ENCODE measurements around the gene FOXL3.
A peak's percentile ranks its signal among the peaks of the same experiment; 100 is the strongest.
"Not testable (repeated sequence)": the region's sequence is repeated elsewhere in the genome, so short reads cannot be mapped to it uniquely, and the experiment has no call there.

Gene FOXL3

DNA sequence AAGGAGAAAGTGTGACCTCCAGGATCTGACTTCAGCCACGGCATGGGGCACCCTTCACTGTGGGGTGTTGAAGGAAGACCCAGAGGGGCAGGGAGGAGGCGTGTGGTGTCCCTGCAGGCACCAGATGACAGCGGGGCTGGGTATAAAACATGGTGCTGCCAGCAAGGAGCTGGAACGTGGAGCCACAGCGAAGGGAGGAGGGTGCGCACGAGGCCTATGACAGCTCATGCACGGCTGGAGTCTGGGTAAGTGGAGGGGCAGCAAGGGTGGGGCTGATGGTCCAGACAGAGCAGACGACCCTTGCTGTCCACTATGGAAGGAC is 27.8 kb upstream of the FOXL3 start (continued):
- TF ChIP-seq, protein P1, sequence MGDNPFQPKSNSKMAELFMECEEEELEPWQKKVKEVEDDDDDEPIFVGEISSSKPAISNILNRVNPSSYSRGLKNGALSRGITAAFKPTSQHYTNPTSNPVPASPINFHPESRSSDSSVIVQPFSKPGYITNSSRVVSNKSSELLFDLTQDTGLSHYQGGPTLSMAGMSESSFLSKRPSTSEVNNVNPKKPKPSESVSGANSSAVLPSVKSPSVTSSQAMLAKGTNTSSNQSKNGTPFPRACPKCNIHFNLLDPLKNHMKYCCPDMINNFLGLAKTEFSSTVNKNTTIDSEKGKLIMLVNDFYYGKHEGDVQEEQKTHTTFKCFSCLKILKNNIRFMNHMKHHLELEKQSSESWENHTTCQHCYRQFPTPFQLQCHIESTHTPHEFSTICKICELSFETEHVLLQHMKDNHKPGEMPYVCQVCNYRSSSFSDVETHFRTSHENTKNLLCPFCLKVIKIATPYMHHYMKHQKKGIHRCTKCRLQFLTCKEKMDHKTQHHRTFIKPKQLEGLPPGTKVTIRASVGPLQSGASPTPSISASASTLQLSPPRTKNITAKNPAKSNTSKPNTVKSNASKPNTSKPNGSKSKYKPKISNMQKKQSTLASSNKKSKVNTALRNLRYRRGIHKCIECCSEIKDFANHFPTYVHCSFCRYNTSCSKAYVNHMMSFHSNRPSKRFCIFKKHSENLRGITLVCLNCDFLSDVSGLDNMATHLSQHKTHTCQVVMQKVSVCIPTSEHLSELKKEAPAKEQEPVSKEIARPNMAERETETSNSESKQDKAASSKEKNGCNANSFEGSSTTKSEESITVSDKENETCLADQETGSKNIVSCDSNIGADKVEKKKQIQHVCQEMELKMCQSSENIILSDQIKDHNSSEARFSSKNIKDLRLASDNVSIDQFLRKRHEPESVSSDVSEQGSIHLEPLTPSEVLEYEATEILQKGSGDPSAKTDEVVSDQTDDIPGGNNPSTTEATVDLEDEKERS (tag by site-specific recombination; IDR thresholded peaks at IDR 0.05), result no peak
- TF ChIP-seq ZNF394 (tag by site-specific recombination; IDR thresholded peaks at IDR 0.05; ENCODE audit: borderline replicate concordance) (no peak), ZNF211 (tag by site-specific recombination; IDR thresholded peaks at IDR 0.05; ENCODE audit: low read depth) (no peak)

DNA sequence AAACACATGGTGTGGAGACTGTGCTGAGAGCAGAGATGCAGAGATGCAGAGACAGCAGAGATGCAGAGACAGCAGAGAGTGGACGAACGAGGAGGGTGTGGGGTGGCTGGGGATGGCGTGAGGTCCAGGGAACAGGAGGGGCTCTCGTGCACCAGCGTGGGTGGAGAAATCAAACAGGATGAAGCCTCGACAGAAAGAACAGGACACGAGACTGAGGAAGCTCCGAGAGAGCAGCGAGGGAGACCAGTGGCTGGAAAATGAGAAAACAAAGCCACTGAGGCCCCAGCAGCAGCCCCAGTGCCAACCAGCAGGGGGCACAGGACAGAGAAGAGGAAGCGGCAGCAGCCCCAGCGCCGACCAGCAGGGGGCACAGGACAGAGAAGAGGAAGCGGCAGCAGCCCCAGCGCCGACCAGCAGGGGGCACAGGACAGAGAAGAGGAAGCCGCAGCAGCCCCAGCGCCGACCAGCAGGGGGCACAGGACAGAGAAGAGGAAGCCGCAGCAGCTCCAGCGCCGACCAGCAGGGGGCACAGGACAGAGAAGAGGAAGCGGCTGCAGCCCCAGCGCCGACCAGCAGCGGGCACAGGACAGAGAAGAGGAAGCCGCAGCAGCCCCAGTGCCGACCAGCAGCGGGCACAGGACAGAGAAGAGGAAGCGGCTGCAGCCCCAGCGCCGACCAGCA is 27.2 kb upstream of the FOXL3 start:
- H3K4me3 ChIP-seq (ENCODE audit: low read depth, low read length); POLR2A ChIA-PET; H3K4me1 ChIP-seq (ENCODE audit: control insufficient read depth, insufficient read depth, low read length); H3K9me3 ChIP-seq (ENCODE audit: control insufficient read depth, insufficient read depth, low read depth, low read length); H3K27ac ChIP-seq (ENCODE audit: extremely low read depth, low read depth, low read length): not testable (repeated sequence)
- peaks cover 3 to 20% of the 10 kb centered on the region in 2 experiments; a peak in 2 of 3 replicates for H3K36me3 ChIP-seq (ENCODE audit: control insufficient read depth in 2 of 2, insufficient read depth in 1 of 2, low read length in 2 of 2)
- CTCF ChIA-PET, result interaction anchor here (0.7 kb wide), 1 partner anchor 113 kb away, joined by 4 read pairs; no protein-coding TSS in a partner anchor

DNA sequence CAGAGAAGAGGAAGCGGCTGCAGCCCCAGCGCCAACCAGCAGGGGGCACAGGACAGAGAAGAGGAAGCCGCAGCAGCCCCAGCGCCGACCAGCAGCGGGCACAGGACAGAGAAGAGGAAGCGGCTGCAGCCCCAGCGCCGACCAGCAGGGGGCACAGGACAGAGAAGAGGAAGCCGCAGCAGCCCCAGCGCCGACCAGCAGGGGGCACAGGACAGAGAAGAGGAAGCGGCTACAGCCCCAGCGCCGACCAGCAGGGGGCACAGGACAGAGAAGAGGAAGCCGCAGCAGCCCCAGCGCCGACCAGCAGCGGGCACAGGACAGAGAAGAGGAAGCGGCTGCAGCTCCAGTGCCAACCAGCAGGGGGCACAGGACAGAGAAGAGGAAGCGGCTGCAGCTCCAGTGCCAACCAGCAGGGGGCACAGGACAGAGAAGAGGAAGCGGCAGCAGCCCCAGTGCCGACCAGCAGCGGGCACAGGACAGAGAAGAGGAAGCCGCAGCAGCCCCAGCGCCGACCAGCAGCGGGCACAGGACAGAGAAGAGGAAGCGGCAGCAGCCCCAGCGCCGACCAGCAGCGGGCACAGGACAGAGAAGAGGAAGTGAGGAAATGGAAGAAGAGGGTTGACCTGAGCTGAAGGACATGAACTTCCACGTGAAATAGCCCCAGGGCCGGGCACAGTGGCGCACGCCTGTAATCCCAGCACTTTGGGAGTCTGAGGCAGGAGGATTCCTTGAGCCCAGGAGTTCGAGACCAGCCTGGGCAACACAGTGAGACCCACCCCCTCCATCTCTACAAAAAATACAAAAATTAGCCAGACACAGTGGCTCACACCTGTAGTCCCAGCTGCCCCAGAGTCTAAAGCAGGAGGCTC is 26.3 kb upstream of the FOXL3 start:
- TF ChIP-seq ZNF121 (tag by site-specific recombination; IDR thresholded peaks at IDR 0.05), result peak; percentile 59; the same call in 1 of the 2 replicates
- H3K4me3 ChIP-seq (ENCODE audit: low read depth, low read length); POLR2A ChIA-PET; H3K27ac ChIP-seq (ENCODE audit: extremely low read depth, low read depth, low read length); H3K9me3 ChIP-seq (ENCODE audit: control insufficient read depth, insufficient read depth, low read depth, low read length); H3K4me1 ChIP-seq (ENCODE audit: control insufficient read depth, insufficient read depth, low read length): not testable (repeated sequence)
- H3K36me3 ChIP-seq (ENCODE audit: control insufficient read depth in 2 of 2, insufficient read depth in 1 of 2, low read length in 2 of 2), result peaks cover 3 to 13% of the 10 kb centered on the region in 2 experiments; a peak in 2 of 3 replicates
- CTCF ChIA-PET, result interaction anchor here (0.5 to 2.0 kb wide), 6 partner anchors 11 to 575 kb away, joined by 3 to 12 read pairs (median 6); no protein-coding TSS in a partner anchor

DNA sequence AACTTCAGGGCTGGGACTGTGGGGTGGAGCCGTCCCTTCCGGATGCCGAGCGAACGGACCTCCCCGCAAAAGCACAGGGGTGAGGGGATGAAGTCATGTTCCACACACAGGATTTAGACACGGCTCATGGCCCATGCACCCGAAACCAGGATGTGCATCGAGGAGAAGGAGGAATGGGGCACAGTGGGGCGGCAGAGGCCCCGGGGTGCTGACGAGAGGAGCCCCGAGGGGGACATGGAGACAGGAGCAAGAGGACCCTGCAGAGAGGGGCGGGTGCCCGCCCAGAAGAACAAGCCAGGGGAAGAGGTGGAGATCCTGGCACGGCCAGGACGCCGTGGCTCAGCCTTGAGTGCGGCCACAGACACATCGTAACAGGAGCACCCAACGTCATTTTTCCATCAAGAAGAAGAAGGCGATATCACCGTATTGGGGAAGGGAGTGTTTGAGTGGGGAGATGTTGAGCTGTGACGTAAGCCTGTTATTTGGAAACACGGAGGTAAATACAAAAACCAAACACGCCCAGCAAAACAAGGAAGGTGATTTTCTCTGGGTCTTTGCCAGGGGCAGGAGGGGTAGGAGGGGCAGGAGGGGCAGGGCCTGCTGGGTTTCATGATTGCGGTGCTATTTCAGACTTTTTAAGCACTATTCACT is 25.3 kb upstream of the FOXL3 start:
- H3K4me1 ChIP-seq (ENCODE audit: control insufficient read depth, insufficient read depth, low read length), result no peaks in the 10 kb centered on the region
- no peak overlapping the region for H3K4me3 ChIP-seq (ENCODE audit: low read depth, low read length)
- no peak overlapping the region for H3K27ac ChIP-seq (ENCODE audit: extremely low read depth, low read depth, low read length)
- no peaks in the 10 kb centered on the region for H3K9me3 ChIP-seq (ENCODE audit: control insufficient read depth, insufficient read depth, low read depth, low read length)
- TF ChIP-seq, protein P2, sequence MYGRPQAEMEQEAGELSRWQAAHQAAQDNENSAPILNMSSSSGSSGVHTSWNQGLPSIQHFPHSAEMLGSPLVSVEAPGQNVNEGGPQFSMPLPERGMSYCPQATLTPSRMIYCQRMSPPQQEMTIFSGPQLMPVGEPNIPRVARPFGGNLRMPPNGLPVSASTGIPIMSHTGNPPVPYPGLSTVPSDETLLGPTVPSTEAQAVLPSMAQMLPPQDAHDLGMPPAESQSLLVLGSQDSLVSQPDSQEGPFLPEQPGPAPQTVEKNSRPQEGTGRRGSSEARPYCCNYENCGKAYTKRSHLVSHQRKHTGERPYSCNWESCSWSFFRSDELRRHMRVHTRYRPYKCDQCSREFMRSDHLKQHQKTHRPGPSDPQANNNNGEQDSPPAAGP (tag by site-specific recombination; IDR thresholded peaks at IDR 0.05), result 0 out of 2 replicates have a peak, but pooled peaks have one; percentile 29
- no peak for TF ChIP-seq ZSCAN23 (tag by site-specific recombination; IDR thresholded peaks at IDR 0.05)
- ChIA-PET CTCF (interaction anchor here (0.5 to 2.0 kb wide), 6 partner anchors 10 to 574 kb away, joined by 3 to 12 read pairs (median 4); no protein-coding TSS in a partner anchor), POLR2A (no interaction called here)
- peaks cover 0 to 8% of the 10 kb centered on the region in 2 experiments; a peak in 1 of 3 replicates for H3K36me3 ChIP-seq (ENCODE audit: control insufficient read depth in 2 of 2, insufficient read depth in 1 of 2, low read length in 2 of 2)
